AG09309 (cell line): ENCODE measurements around the gene PARD3B.
A peak's percentile ranks its signal among the peaks of the same experiment; 100 is the strongest.

Experiments used
- DNase-seq: peaks from one replicate; pipeline ENCODE4 v3.0.0-alpha.2; 2010; ENCODE audit warnings: low read depth
- H3K4me3 ChIP-seq: 2 replicates; pipeline ENCODE4 v1.5.1; 2011; ENCODE audit warnings: mild to moderate bottlenecking, low read depth, low read length, moderate library complexity; ENCODE audit not compliant: control insufficient read depth
- TF ChIP-seq, protein P1 (sequence below): IDR thresholded peaks from 2 replicates; pipeline ENCODE4 v1.5.1; 2011; ENCODE audit warnings: mild to moderate bottlenecking, low read depth, low read length, inconsistent platforms; ENCODE audit not compliant: insufficient read depth, control insufficient read depth; ENCODE audit errors: missing control alignments

Gene PARD3B

DNA sequence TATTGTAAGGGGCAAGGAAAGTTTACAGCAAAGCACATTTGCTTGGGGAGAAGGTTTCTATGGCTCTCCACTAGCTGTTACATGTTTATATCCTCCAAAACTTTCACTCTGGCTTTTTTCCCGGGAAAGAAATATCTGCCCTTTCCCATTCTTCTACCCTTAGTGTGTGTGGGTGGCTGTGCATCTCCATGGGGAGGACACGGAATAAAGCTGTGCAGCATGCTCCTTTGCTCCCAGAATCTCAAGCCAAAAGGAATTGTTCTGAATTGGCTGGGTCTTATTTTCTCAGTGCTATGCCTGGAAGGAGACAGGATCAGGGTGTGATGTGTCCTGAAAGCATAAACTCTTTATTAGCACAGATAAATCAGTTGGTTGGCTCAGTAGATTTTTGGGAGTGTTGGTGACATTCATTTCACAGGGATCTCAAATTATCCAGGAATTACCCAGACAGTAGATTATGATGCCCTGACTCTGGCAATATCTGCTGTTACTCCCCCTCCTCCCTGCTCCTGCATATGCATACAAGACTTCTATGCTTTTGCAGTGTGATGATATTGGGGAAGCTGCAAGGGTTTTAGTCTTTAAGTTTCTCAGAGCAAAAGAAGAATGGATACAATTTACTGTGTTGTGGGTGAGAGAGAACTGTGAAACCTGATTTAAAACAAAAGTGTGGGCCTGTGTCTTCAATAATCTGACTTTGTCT lies 63.1 kb downstream of the PARD3B start:
- H3K4me3 ChIP-seq: no peak overlapping the region
- TF ChIP-seq, protein P1, sequence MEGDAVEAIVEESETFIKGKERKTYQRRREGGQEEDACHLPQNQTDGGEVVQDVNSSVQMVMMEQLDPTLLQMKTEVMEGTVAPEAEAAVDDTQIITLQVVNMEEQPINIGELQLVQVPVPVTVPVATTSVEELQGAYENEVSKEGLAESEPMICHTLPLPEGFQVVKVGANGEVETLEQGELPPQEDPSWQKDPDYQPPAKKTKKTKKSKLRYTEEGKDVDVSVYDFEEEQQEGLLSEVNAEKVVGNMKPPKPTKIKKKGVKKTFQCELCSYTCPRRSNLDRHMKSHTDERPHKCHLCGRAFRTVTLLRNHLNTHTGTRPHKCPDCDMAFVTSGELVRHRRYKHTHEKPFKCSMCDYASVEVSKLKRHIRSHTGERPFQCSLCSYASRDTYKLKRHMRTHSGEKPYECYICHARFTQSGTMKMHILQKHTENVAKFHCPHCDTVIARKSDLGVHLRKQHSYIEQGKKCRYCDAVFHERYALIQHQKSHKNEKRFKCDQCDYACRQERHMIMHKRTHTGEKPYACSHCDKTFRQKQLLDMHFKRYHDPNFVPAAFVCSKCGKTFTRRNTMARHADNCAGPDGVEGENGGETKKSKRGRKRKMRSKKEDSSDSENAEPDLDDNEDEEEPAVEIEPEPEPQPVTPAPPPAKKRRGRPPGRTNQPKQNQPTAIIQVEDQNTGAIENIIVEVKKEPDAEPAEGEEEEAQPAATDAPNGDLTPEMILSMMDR: no peak
- peak; percentile 8 for DNase-seq

DNA sequence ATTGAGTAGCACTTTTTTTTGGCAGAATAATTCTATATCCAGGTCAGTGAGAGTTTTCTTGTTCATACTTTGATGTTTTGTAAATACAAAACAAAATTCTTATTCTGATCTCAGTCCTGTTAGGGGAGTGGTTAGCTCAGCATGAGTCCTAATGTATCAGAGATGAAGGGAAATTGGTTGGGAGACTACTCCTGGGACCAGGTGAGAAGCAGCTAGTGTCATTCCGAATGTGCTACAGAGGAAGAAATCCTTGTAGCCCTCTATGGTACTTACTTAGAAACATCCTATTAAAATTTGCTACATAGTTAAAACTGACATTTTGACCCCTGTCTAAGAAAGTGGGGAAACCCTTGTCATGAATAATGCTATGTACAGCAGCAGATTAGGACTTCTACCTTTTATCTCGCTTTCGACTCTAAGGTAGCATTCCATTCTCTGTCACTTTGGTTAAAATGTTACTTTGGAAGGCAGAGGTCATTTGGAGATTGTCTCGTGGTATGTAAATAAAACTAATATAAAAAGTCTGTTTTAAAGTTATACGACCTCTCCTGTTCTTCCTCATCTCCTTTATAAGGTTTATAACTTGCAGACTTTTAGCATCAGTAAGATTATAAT lies 65.8 kb downstream of the PARD3B start:
- TF ChIP-seq, protein P1: no peak
- H3K4me3 ChIP-seq: no peak overlapping the region
- DNase-seq: no peak

DNA sequence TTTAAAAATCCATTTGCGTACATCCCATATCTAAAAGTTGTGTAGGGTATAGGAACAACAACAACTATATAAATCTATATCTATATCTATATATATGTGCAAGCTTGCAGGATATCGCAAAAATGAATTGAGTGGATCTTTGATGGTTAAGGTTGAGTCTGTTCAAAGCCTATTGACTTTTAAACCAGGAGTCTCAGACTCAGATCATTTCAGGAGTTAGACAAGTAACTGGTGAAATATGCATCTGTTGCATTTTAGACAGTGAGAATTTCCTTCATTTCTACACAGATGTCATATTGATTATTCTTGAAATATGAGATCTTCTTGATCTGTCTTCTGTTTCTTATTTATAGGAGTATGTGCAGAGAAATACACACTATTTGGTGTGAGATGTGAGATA lies 66.5 kb downstream of the PARD3B start:
- DNase-seq: no peak
- no peak overlapping the region for H3K4me3 ChIP-seq
- TF ChIP-seq, protein P1: no peak

DNA sequence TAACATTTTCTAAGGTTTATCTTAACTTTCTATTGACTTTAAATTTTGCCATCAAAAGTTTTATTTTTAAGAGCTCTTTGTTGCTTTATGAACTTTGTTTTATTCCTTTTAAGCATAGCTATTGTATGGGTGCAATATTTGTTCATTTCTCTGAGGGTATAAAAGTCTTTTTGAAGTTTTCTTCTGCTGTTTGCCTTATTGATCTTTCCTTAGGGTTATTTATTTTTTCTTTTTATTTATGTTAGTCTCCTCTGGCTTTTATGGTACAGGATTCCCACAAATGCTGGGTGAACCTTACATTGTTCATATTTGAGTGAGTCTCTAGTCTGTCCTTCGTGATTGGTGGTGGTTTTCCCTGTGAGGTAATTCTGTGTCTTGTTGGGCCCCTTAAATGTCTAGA lies 68.4 kb downstream of the PARD3B start:
- no peak overlapping the region for H3K4me3 ChIP-seq
- DNase-seq: no peak
- TF ChIP-seq, protein P1: no peak

DNA sequence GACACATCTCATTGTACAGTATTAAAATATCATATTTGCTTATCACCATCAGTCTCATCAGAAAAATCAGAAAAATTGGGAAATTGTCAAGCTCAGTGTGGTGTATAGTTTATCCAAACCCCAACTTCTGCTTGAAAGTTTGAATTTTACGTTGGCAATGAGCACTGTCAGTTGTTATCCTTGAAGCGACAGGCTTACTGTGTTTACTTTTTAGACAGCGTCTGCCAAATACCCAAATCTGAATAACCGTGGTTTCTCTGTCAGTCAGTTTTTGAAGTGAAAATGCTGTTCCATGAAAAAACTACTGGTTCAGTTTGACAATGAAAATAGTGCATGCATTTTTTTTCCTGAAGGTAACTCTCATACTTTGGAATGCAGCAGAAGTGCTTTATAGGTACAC lies 70.2 kb downstream of the PARD3B start:
- TF ChIP-seq, protein P1: no peak
- H3K4me3 ChIP-seq: no peak overlapping the region
- no peak for DNase-seq

DNA sequence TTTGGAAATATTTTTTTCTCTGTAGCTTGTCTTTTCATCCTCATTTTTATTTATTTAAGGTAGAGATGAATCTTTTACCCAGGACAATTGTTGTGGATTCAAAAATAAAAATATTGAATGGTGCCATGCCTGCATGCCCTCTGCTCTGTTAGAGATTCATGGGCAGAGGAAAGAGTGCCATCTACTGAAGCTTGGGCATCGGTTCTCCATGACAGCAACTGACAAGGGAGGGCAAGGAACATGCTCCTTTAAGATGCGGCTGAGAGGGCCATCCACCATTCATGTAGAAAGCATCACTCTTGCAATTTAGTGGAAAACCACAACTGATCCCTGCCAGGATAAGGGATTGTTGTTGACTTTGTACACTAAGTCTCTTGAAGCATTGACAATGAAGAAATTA lies 79.9 kb downstream of the PARD3B start:
- DNase-seq: no peak
- no peak overlapping the region for H3K4me3 ChIP-seq
- TF ChIP-seq, protein P1: peak; percentile 51
